ENCODE data around the gene ELAVL2.

- TF ChIP-seq CTCF (conservative IDR thresholded peaks at IDR 0.05) (no peak), ZFX (IDR thresholded peaks at IDR 0.05) (no peak)
Observed at GRCh38 chr9:23686257-23686656, 139.8 kb downstream of the ELAVL2 start.
